Fibroblast of lung (primary cell): ENCODE results near the gene WNK2. TPM values are rescaled to one million over a fixed set of nuclear protein-coding genes. Genes with fewer than 3 reads are reported as not detected.

Source experiments
- DNase-seq, 2 donors: peaks; one replicate each; pipeline versions ENCODE4 v3.0.0 to v3.0.0-alpha.2; 2010; ENCODE audit warnings: low read depth in 2 of 2
- H2AFZ ChIP-seq: 2 replicates; pipeline ENCODE4 v1.5.1; 2012; ENCODE audit warnings: low read length, control low read depth, inconsistent platforms
- H3K27ac ChIP-seq: 2 replicates; pipeline ENCODE4 v1.5.1; 2011; ENCODE audit warnings: low read length, control low read depth; ENCODE audit not compliant: insufficient read depth
- H3K27me3 ChIP-seq: 2 replicates; pipeline ENCODE4 v1.5.1; 2011; ENCODE audit warnings: mild to moderate bottlenecking, low read length; ENCODE audit not compliant: control insufficient read depth, insufficient read depth
- H3K36me3 ChIP-seq: 2 replicates; pipeline ENCODE4 v1.5.1; 2011; ENCODE audit warnings: low read length; ENCODE audit not compliant: control insufficient read depth, insufficient read depth
- H3K4me1 ChIP-seq: 2 replicates; pipeline ENCODE4 v1.5.1; 2011; ENCODE audit warnings: low read length; ENCODE audit not compliant: control insufficient read depth, insufficient read depth; ENCODE audit errors: extremely low read depth
- H3K4me2 ChIP-seq: 2 replicates; pipeline ENCODE4 v1.5.1; 2011; ENCODE audit warnings: low read length, control low read depth; ENCODE audit not compliant: insufficient read depth; ENCODE audit errors: extremely low read depth
- H3K4me3 ChIP-seq, 4 experiments: fragments of 200-600 bp in 1 of 4; sonication (generic) in 1 of 4; replicated peaks in 1 of 4; 2 replicates each; pipeline ENCODE4 v1.5.1; 2011 to 2016; ENCODE audit warnings: low read length in 4 of 4, low read depth in 3 of 4, mild to moderate bottlenecking in 3 of 4, control low read depth in 2 of 4, inconsistent platforms in 1 of 4, mixed read lengths in 1 of 4; ENCODE audit not compliant: insufficient read depth in 1 of 4; ENCODE audit errors: control extremely low read depth in 1 of 4
- H3K79me2 ChIP-seq: 2 replicates; pipeline ENCODE4 v1.5.1; 2012; ENCODE audit warnings: mild to moderate bottlenecking, low read length, inconsistent platforms; ENCODE audit not compliant: control insufficient read depth, insufficient read depth
- H3K9ac ChIP-seq: 2 replicates; pipeline ENCODE4 v1.5.1; 2011; ENCODE audit warnings: mild to moderate bottlenecking, low read length, control low read depth; ENCODE audit not compliant: insufficient read depth
- H3K9me3 ChIP-seq: 2 replicates; pipeline ENCODE4 v1.5.1; 2012; ENCODE audit warnings: low read depth, low read length; ENCODE audit not compliant: control insufficient read depth, insufficient read depth
- H4K20me1 ChIP-seq: 2 replicates; pipeline ENCODE4 v1.5.1; 2011; ENCODE audit warnings: low read length; ENCODE audit not compliant: control insufficient read depth, insufficient read depth; ENCODE audit errors: extremely low read depth
- EZH2 ChIP-seq: IDR thresholded peaks from 2 replicates; pipeline ENCODE4 v1.5.1; 2012; ENCODE audit warnings: low read length, control low read depth, mild to moderate bottlenecking; ENCODE audit errors: missing control alignments
- polyA plus RNA-seq, 2 donors: library from polyadenylated mRNA; depleted of rRNA in 1 of 2; stranded (reverse) in 1 of 2; unstranded in 1 of 2; fragments of >200 nt; gene quantifications; 2 replicates each; pipeline ENCODE4 v1.2.1, GENCODE V29; 2011 to 2012; ENCODE audit warnings: missing spikeins in 1 of 2
- total RNA-seq: library from RNA; depleted of rRNA; stranded (reverse); fragments of >200 nt; gene quantifications from 2 replicates; pipeline ENCODE4 v1.2.1, GENCODE V29; 2014
- TF ChIP-seq, protein P1 (sequence below), 2 donors: IDR thresholded peaks in 1 of 2; conservative IDR thresholded peaks in 1 of 2; 1 replicate in 1 of 2; 2 replicates in 1 of 2; pipeline ENCODE4 v1.5.1; 2011 to 2012; ENCODE audit warnings: low read length in 2 of 2, control low read depth in 1 of 2, inconsistent platforms in 1 of 2, low read depth in 1 of 2, mild to moderate bottlenecking in 1 of 2

Gene WNK2
- total and polyA plus RNA-seq, 2 donors (not counting 1 experiment from before 2014, with no cell fraction given), result not detected

DNA sequence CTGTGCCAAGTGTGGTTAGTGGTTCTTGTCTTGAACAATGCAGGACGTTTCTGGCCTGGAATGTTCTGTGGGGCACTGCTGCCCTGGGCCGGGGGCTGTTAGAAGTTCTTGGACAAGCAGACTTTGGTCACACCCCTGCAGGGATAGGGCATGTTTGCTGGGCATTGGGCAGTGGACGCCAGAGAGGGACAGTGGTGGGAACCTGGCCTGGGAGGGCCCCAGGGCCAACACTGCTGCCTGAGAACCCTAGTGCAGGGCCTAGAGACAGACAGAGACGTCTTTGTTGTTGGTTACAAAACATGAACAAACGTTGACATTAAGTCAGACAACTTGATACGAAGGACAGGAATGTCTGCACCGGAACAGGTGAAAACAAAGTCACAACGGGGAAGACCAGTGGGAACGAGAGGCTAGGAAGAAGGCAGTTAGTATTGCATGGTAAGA is 57.0 kb downstream of the WNK2 start:
- H3K27me3 ChIP-seq, result no peaks in the 10 kb centered on the region
- H3K79me2 ChIP-seq, result no peaks in the 10 kb centered on the region
- no peak overlapping the region for H3K27ac ChIP-seq

DNA sequence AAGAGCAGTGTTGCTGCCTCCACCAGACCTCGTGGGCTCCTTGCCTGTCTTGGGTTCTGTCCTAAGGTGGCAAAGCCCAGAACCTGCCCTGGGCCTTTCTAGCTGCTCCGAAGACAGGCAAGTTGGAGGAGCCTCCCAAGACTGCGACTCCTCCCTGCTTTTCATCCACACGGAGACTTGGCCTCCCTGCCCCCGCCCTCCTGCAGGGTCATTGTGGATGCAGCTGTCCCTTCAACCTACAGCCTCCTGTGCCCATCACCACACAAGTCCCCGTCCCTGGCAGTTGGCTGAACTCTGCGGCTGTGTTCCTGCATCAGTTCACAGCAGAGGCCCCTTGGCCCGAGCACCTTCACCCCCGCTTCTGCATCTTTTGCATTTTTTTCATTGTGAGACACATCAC is 59.2 kb downstream of the WNK2 start:
- no peaks in the 10 kb centered on the region for H3K36me3 ChIP-seq
- TF ChIP-seq, protein P1, sequence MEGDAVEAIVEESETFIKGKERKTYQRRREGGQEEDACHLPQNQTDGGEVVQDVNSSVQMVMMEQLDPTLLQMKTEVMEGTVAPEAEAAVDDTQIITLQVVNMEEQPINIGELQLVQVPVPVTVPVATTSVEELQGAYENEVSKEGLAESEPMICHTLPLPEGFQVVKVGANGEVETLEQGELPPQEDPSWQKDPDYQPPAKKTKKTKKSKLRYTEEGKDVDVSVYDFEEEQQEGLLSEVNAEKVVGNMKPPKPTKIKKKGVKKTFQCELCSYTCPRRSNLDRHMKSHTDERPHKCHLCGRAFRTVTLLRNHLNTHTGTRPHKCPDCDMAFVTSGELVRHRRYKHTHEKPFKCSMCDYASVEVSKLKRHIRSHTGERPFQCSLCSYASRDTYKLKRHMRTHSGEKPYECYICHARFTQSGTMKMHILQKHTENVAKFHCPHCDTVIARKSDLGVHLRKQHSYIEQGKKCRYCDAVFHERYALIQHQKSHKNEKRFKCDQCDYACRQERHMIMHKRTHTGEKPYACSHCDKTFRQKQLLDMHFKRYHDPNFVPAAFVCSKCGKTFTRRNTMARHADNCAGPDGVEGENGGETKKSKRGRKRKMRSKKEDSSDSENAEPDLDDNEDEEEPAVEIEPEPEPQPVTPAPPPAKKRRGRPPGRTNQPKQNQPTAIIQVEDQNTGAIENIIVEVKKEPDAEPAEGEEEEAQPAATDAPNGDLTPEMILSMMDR (conservative IDR thresholded peaks at IDR 0.05 in 1 of 2, IDR thresholded peaks at IDR 0.05 in 1 of 2; ENCODE audit: low read depth in 1 of 2, low read length in 2 of 2), result no peak
- no peak for TF ChIP-seq EZH2
- H3K27me3 ChIP-seq, result no peaks in the 10 kb centered on the region
- no peaks in the 10 kb centered on the region for H3K9me3 ChIP-seq
- no peak overlapping the region for H3K27ac ChIP-seq
- no peaks in the 10 kb centered on the region for H3K4me1 ChIP-seq
- DNase-seq, result no peak
- no peak overlapping the region for H3K4me3 ChIP-seq
- H3K79me2 ChIP-seq, result no peaks in the 10 kb centered on the region
- no peak overlapping the region for H3K9ac ChIP-seq
- H3K4me2 ChIP-seq, result no peak overlapping the region
- H4K20me1 ChIP-seq, result no peaks in the 10 kb centered on the region
- no peak overlapping the region for H2AFZ ChIP-seq

More for the DNA sequence above, 57.0 kb downstream of the WNK2 start:
- H3K4me2 ChIP-seq, result no peak overlapping the region
- H3K4me1 ChIP-seq, result no peaks in the 10 kb centered on the region
- DNase-seq, result no peak
- H3K9ac ChIP-seq, result no peak overlapping the region
- H3K9me3 ChIP-seq, result no peaks in the 10 kb centered on the region
- H2AFZ ChIP-seq, result no peak overlapping the region
- no peak for TF ChIP-seq EZH2
- TF ChIP-seq, protein P1 (conservative IDR thresholded peaks at IDR 0.05 in 1 of 2, IDR thresholded peaks at IDR 0.05 in 1 of 2; ENCODE audit: low read depth in 1 of 2, low read length in 2 of 2), result no peak
- H3K4me3 ChIP-seq, result no peak overlapping the region
- no peaks in the 10 kb centered on the region for H3K36me3 ChIP-seq
- no peaks in the 10 kb centered on the region for H4K20me1 ChIP-seq

DNA sequence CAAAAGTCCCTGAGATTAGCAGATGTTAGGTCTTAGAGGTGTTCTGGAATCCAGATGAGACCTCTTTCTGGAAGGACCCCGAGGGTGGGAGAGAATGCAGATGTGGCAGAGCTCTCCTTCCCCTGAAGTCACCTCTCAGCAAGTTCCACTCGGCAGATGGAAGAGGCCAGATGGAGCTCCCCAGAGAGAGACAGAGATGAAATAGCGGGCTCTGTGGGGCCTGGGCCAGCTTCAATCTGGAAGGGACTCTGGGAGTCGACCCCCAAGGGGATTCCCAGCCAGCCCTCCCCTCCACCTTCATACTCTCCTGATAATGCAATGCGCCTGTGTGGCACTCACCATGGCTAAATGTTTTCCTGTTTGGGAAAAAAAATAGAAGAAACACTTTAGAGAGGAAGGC is 60.2 kb downstream of the WNK2 start:
- Histone ChIP-seq H3K9ac (no peak overlapping the region), H3K79me2 (no peaks in the 10 kb centered on the region), H3K4me3 (no peak overlapping the region), H3K27ac (no peak overlapping the region), H3K4me2 (no peak overlapping the region), H2AFZ (no peak overlapping the region), H3K4me1 (no peaks in the 10 kb centered on the region), H3K9me3 (no peaks in the 10 kb centered on the region), H4K20me1 (no peaks in the 10 kb centered on the region), H3K36me3 (no peaks in the 10 kb centered on the region), H3K27me3 (no peaks in the 10 kb centered on the region)
- DNase-seq, result no peak
- TF ChIP-seq, protein P1 (conservative IDR thresholded peaks at IDR 0.05 in 1 of 2, IDR thresholded peaks at IDR 0.05 in 1 of 2; ENCODE audit: low read depth in 1 of 2, low read length in 2 of 2), result no peak
- no peak for TF ChIP-seq EZH2
